NCI-H2171 (cell line): Measurements from ENCODE around the gene MCAT.
A peak's percentile ranks its signal among the peaks of the same experiment; 100 is the strongest.
"Not testable (repeated sequence)": the region's sequence is repeated elsewhere in the genome, so short reads cannot be mapped to it uniquely, and the experiment has no call there.

Experiments used
- DNase-seq: peaks from one replicate; lab custom pipeline; 2025; lab: John Stamatoyannopoulos, UW

Gene MCAT

GRCh38 chr22:43126501-43127165 lies 16.6 kb downstream of the MCAT start:
- DNase-seq = no peak

- DNase-seq = no peak
Measured at GRCh38 chr22:43118953-43119458, 24.2 kb downstream of the MCAT start.

GRCh38 chr22:43118024-43118849 lies 25.0 kb downstream of the MCAT start:
- no peak for DNase-seq

GRCh38 chr22:43116932-43117331 lies 26.3 kb downstream of the MCAT start:
- no peak for DNase-seq

- no peak for DNase-seq
Measured at GRCh38 chr22:43114958-43115357, 28.2 kb downstream of the MCAT start.

GRCh38 chr22:43113526-43114251 lies 29.5 kb downstream of the MCAT start:
- no peak for DNase-seq

- peak; percentile 33 for DNase-seq
Measured at GRCh38 chr22:43110927-43111623, 32.1 kb downstream of the MCAT start.

- DNase-seq = peak; percentile 57
Measured at GRCh38 chr22:43110444-43110926, 32.7 kb downstream of the MCAT start, which contains the start of gene BIK. TSS of gene BIK (plus strand) at chr22:43110750. CDS start at chr22:43124023, 13,273 bp downstream.

- no peak for DNase-seq
Measured at GRCh38 chr22:43109921-43110443, 33.2 kb downstream of the MCAT start.

- DNase-seq = no peak
Measured at GRCh38 chr22:43109511-43109910, 33.7 kb downstream of the MCAT start.

GRCh38 chr22:43106302-43106701 lies 36.9 kb downstream of the MCAT start:
- DNase-seq = no peak

GRCh38 chr22:43104950-43105349 lies 38.2 kb downstream of the MCAT start:
- not testable (repeated sequence) for DNase-seq

GRCh38 chr22:43104056-43104625 lies 39.1 kb downstream of the MCAT start:
- not testable (repeated sequence) for DNase-seq

GRCh38 chr22:43101306-43101705 lies 41.9 kb downstream of the MCAT start:
- DNase-seq = no peak

GRCh38 chr22:43100225-43100624 lies 43.0 kb downstream of the MCAT start:
- no peak for DNase-seq

GRCh38 chr22:43099095-43099494 lies 44.1 kb downstream of the MCAT start:
- no peak for DNase-seq

- DNase-seq = no peak
Measured at GRCh38 chr22:43098356-43098755, 44.8 kb downstream of the MCAT start.

- no peak for DNase-seq
Measured at GRCh38 chr22:43096420-43096819, 46.8 kb downstream of the MCAT start.

GRCh38 chr22:43094551-43094950 lies 48.6 kb downstream of the MCAT start:
- no peak for DNase-seq

GRCh38 chr22:43094085-43094484 lies 49.1 kb downstream of the MCAT start:
- no peak for DNase-seq

GRCh38 chr22:43092085-43092484 lies 51.1 kb downstream of the MCAT start:
- no peak for DNase-seq
